DND-41 (cell line): ENCODE measurements around the gene TRIM2.
A peak's percentile ranks its signal among the peaks of the same experiment; 100 is the strongest.

Experiments
- ATAC-seq: fragments of 200-7000 bp; cut with Tn5 transposase; 3 replicates; pipeline ENCODE4 v1.9.1; 2021; ENCODE audit warnings: low read depth; ENCODE audit not compliant: insufficient read depth
- DNase-seq: peaks from one replicate; pipeline ENCODE4 v3.0.0-alpha.2; 2020
- H2AFZ ChIP-seq: 2 replicates; pipeline ENCODE4 v1.6.0; 2012; ENCODE audit warnings: low read depth, low read length
- H3K27ac ChIP-seq: 2 replicates; pipeline ENCODE4 v1.5.1; 2012; ENCODE audit warnings: low read length, inconsistent platforms
- H3K27me3 ChIP-seq: fragments of 200-600 bp; sonication (generic); 2 replicates; pipeline ENCODE4 v1.6.0; 2012; ENCODE audit warnings: low read length, mild to moderate bottlenecking, inconsistent platforms; ENCODE audit not compliant: insufficient read depth, poor library complexity
- H3K36me3 ChIP-seq: 2 replicates; pipeline ENCODE4 v1.5.1; 2012; ENCODE audit warnings: low read length, inconsistent platforms; ENCODE audit not compliant: insufficient read depth
- H3K4me1 ChIP-seq: 2 replicates; pipeline ENCODE4 v1.5.1; 2012; ENCODE audit warnings: mild to moderate bottlenecking, low read length; ENCODE audit not compliant: insufficient read depth
- H3K4me2 ChIP-seq: 2 replicates; pipeline ENCODE4 v1.6.0; 2012; ENCODE audit warnings: mild to moderate bottlenecking, moderate library complexity, low read length, inconsistent platforms; ENCODE audit not compliant: insufficient read depth
- H3K4me3 ChIP-seq, 2 experiments: fragments of 200-600 bp in 1 of 2; shearing (Covaris generic) in 1 of 2; 2 replicates each; pipeline ENCODE4 v1.5.1; 2012 to 2016; ENCODE audit warnings: inconsistent platforms in 2 of 2, low read length in 2 of 2, mild to moderate bottlenecking in 2 of 2, low read depth in 1 of 2, moderate library complexity in 1 of 2
- H3K79me2 ChIP-seq: 2 replicates; pipeline ENCODE4 v1.6.0; 2012; ENCODE audit warnings: low read length, inconsistent platforms; ENCODE audit not compliant: insufficient read depth
- H3K9ac ChIP-seq: 2 replicates; pipeline ENCODE4 v1.6.0; 2012; ENCODE audit warnings: low read depth, mild to moderate bottlenecking, inconsistent platforms, low read length, moderate library complexity
- H3K9me3 ChIP-seq: 2 replicates; pipeline ENCODE4 v1.5.1; 2012; ENCODE audit warnings: low read length, moderate library complexity, mild to moderate bottlenecking, inconsistent platforms; ENCODE audit not compliant: insufficient read depth, severe bottlenecking
- H4K20me1 ChIP-seq: 2 replicates; pipeline ENCODE4 v1.6.0; 2012; ENCODE audit warnings: low read length; ENCODE audit not compliant: insufficient read depth
- EZH2 ChIP-seq: IDR thresholded peaks from 3 replicates; pipeline ENCODE4 v1.6.1; 2012; ENCODE audit warnings: borderline replicate concordance, low read depth, mild to moderate bottlenecking, moderate library complexity, low read length, inconsistent platforms; ENCODE audit not compliant: severe bottlenecking
- TF ChIP-seq, protein P1 (sequence below): IDR thresholded peaks from 2 replicates; pipeline ENCODE4 v1.5.1; 2012; ENCODE audit warnings: borderline replicate concordance, low read length, moderate library complexity, mild to moderate bottlenecking; ENCODE audit not compliant: poor library complexity, severe bottlenecking; ENCODE audit errors: extremely low read depth

The TRIM2 gene

DNA sequence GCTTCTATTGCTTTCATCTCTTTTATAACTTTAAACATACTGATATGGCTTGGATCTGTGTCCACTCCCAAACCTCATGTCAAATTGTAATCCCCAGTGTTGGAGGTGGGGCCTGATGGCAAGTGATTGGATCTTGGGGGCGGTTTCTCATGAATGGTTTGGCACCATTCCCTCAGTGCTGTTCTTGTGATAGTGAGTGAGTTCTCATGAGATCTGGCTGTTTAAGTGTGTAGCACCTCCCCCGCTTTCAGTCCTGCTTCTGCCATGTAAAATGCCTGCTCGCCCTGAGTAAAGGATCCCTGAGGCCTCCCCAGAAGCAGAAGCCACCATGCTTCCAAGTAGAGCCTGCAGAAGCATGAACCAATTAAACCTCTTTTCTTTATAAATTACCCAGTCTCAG, 157.9 kb downstream of the TRIM2 start:
- Histone ChIP-seq H3K9ac (no peak overlapping the region), H3K27me3 (no peaks in the 10 kb centered on the region), H2AFZ (no peak overlapping the region), H3K4me3 (no peak overlapping the region), H3K79me2 (peaks cover 53% of the 10 kb centered on the region), H4K20me1 (no peaks in the 10 kb centered on the region), H3K9me3 (no peaks in the 10 kb centered on the region), H3K36me3 (peaks cover 94% of the 10 kb centered on the region), H3K27ac (no peak overlapping the region; the same call in 1 of the 2 replicates), H3K4me2 (no peak overlapping the region), H3K4me1 (peaks cover 5% of the 10 kb centered on the region; the same call in 1 of the 2 replicates)
- ATAC-seq (0 out of 3 replicates have a peak, but pooled peaks have one; percentile 33), DNase-seq (no peak)
- TF ChIP-seq, protein P1, sequence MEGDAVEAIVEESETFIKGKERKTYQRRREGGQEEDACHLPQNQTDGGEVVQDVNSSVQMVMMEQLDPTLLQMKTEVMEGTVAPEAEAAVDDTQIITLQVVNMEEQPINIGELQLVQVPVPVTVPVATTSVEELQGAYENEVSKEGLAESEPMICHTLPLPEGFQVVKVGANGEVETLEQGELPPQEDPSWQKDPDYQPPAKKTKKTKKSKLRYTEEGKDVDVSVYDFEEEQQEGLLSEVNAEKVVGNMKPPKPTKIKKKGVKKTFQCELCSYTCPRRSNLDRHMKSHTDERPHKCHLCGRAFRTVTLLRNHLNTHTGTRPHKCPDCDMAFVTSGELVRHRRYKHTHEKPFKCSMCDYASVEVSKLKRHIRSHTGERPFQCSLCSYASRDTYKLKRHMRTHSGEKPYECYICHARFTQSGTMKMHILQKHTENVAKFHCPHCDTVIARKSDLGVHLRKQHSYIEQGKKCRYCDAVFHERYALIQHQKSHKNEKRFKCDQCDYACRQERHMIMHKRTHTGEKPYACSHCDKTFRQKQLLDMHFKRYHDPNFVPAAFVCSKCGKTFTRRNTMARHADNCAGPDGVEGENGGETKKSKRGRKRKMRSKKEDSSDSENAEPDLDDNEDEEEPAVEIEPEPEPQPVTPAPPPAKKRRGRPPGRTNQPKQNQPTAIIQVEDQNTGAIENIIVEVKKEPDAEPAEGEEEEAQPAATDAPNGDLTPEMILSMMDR, result no peak
- TF ChIP-seq EZH2, result no peak

GRCh38 chr4:153364061-153364460, 159.8 kb downstream of the TRIM2 start:
- Histone ChIP-seq H3K27ac (no peak overlapping the region; the same call in 1 of the 2 replicates), H3K4me1 (peaks cover 3% of the 10 kb centered on the region; the same call in 1 of the 2 replicates), H3K4me2 (no peak overlapping the region), H2AFZ (no peak overlapping the region), H3K4me3 (no peak overlapping the region), H3K9ac (no peak overlapping the region), H3K27me3 (no peaks in the 10 kb centered on the region), H3K36me3 (peaks cover 96% of the 10 kb centered on the region), H4K20me1 (no peaks in the 10 kb centered on the region), H3K9me3 (no peaks in the 10 kb centered on the region), H3K79me2 (peaks cover 40% of the 10 kb centered on the region)
- no peak for DNase-seq
- TF ChIP-seq, protein P1, result no peak
- no peak for TF ChIP-seq EZH2
- 0 out of 3 replicates have a peak, but pooled peaks have one; percentile 15 for ATAC-seq

DNA sequence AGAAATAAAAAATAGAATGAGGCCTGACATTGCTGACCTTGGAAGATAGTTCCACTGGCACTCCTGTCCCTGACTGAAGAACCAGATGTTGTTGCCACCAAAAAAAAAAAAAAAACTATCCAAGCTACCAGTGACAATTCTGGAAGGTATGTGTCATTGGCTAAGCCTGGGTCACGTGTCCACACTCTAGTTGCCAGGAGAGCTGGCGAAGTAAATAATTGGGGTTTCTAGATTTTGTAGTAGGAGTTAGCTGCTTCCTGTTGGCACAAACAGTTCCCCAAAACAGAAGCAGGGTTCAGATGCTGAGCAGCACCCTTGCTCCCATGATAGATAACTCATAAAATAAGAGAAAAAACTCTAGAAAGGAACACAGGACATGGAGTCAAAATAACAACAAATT, 160.8 kb downstream of the TRIM2 start:
- Histone ChIP-seq H3K4me3 (no peak overlapping the region), H3K79me2 (peaks cover 35% of the 10 kb centered on the region), H3K9ac (no peak overlapping the region), H3K4me2 (no peak overlapping the region), H4K20me1 (no peaks in the 10 kb centered on the region), H3K36me3 (peaks cover 96% of the 10 kb centered on the region), H3K4me1 (peaks cover 3% of the 10 kb centered on the region; the same call in 1 of the 2 replicates), H2AFZ (no peak overlapping the region), H3K27ac (peak overlapping the region; percentile 49; the same call in 1 of the 2 replicates), H3K27me3 (no peaks in the 10 kb centered on the region), H3K9me3 (no peaks in the 10 kb centered on the region)
- ATAC-seq (0 out of 3 replicates have a peak, but pooled peaks have one; percentile 13), DNase-seq (no peak)
- TF ChIP-seq, protein P1, result no peak
- no peak for TF ChIP-seq EZH2

GRCh38 chr4:153366486-153366885, 162.2 kb downstream of the TRIM2 start:
- peaks cover 4% of the 10 kb centered on the region for H3K9me3 ChIP-seq
- peaks cover 99% of the 10 kb centered on the region for H3K36me3 ChIP-seq
- no peak overlapping the region for H3K9ac ChIP-seq
- H3K4me2 ChIP-seq, result no peak overlapping the region
- H3K4me3 ChIP-seq, result no peak overlapping the region
- TF ChIP-seq EZH2, result no peak
- TF ChIP-seq, protein P1, result no peak
- H3K79me2 ChIP-seq, result peaks cover 25% of the 10 kb centered on the region
- H4K20me1 ChIP-seq, result no peaks in the 10 kb centered on the region
- peaks cover 3% of the 10 kb centered on the region; the same call in 1 of the 2 replicates for H3K4me1 ChIP-seq
- 0 out of 2 replicates have a peak overlapping the region, but pooled peaks have one; percentile 17 for H3K27ac ChIP-seq
- H3K27me3 ChIP-seq, result no peaks in the 10 kb centered on the region
- DNase-seq, result no peak
- ATAC-seq, result no peak
- no peak overlapping the region for H2AFZ ChIP-seq
